Activated B cell treated with CpG ODN at 0.5 μM for 24 hours (primary cell): ENCODE data around the gene NOL9. TPM values are rescaled to one million over a fixed set of nuclear protein-coding genes. Genes with fewer than 3 reads are reported as not detected.

Experiments used
- ATAC-seq: fragments of 200-7000 bp; cut with Tn5 transposase; one replicate; pipeline ENCODE4 v1.10.0; 2021; ENCODE audit warnings: low read depth, mild to moderate bottlenecking, moderate library complexity
- CTCF ChIA-PET: fragments of 350-600 bp; sonication (Branson Sonifier 250); formaldehyde crosslinking; loops from one replicate; lab custom pipeline; 2021; ENCODE audit warnings: antibody characterized with exemption; lab: Charles Lee
- POLR2A ChIA-PET: fragments of 350-600 bp; sonication (Branson Sonifier 250); formaldehyde crosslinking; loops from one replicate; lab custom pipeline; 2021; ENCODE audit warnings: antibody characterized with exemption; lab: Charles Lee
- DNase-seq: peaks from one replicate; pipeline ENCODE4 v3.0.0; 2022
- H3K27ac Mint-ChIP-seq: one replicate; pipeline ENCODE4 v1.8.0; 2020; ENCODE audit warnings: mixed read lengths
- H3K27me3 Mint-ChIP-seq: one replicate; pipeline ENCODE4 v1.8.0; 2021; ENCODE audit warnings: mixed read lengths
- H3K36me3 Mint-ChIP-seq: one replicate; pipeline ENCODE4 v1.8.0; 2021; ENCODE audit warnings: low read depth, mixed read lengths
- H3K4me1 Mint-ChIP-seq: one replicate; pipeline ENCODE4 v1.8.0; 2021; ENCODE audit warnings: mixed read lengths
- H3K4me3 Mint-ChIP-seq: one replicate; pipeline ENCODE4 v1.8.0; 2020; ENCODE audit warnings: mild to moderate bottlenecking, mixed read lengths
- H3K9me3 Mint-ChIP-seq: one replicate; pipeline ENCODE4 v1.8.0; 2020; ENCODE audit warnings: mixed read lengths
- intact Hi-C: fragments of 100-400 bp; cut with micrococcal nuclease; formaldehyde crosslinking; loops from one replicate; pipeline ENCODE4 v1.15.1; 2024
- total RNA-seq: library from RNA; stranded (reverse); gene quantifications from 2 replicates; pipeline ENCODE4 v1.2.3, GENCODE V29; 2022
- TF ChIP-seq, protein P1 (sequence below): fragments of 200-600 bp; IDR thresholded peaks from one replicate; pipeline ENCODE4 v1.8.0; 2022; ENCODE audit warnings: antibody characterized with exemption, mild to moderate bottlenecking

Gene NOL9
- total RNA-seq, 1 donor from 2014 or later, result 58.6 TPM

DNA sequence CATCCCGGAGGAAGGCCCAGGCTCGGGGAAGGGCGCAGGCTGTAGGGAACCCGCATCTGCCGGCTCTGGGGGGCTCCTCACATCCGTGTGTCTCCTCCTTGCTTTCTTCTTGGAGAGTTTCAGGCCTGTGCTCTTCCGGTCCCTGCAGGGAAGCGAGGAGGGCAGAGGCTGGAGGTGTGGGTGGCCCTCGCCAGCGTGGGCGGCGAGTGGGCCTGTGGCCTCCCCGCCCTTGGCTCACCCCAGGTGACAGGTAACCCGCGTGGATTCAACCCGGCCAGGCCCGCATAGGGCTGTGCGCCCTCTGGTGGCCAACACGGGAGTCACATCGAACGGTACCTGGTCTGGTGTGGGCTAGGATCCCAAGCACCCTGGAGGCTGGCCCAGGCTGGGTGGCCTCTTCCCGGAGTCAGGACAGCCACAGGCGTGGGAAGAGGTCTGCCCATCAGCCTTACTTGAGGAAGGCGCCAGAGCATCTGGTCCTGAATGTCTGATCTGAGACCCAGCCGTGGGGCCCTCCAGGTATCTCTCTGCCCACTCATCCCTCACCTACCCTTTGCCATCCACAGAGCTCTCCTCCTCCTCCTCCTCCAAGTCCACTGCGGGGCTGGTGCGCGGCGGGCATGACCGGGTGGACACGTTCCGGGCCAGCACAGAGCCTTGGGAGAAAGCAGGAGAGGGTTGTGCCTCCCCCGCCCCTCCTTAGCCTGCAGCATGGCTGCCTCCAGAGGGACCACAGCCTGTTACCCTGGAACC, 78.8 kb downstream of the NOL9 start:
- TF ChIP-seq, protein P1, sequence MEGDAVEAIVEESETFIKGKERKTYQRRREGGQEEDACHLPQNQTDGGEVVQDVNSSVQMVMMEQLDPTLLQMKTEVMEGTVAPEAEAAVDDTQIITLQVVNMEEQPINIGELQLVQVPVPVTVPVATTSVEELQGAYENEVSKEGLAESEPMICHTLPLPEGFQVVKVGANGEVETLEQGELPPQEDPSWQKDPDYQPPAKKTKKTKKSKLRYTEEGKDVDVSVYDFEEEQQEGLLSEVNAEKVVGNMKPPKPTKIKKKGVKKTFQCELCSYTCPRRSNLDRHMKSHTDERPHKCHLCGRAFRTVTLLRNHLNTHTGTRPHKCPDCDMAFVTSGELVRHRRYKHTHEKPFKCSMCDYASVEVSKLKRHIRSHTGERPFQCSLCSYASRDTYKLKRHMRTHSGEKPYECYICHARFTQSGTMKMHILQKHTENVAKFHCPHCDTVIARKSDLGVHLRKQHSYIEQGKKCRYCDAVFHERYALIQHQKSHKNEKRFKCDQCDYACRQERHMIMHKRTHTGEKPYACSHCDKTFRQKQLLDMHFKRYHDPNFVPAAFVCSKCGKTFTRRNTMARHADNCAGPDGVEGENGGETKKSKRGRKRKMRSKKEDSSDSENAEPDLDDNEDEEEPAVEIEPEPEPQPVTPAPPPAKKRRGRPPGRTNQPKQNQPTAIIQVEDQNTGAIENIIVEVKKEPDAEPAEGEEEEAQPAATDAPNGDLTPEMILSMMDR, result peak; percentile 63
- no peaks in the 10 kb centered on the region for H3K9me3 Mint-ChIP-seq
- intact Hi-C loops, result loop anchor here (1.0 to 2.0 kb wide), 2 partner anchors 127 to 229 kb away; no protein-coding TSS in a partner anchor
- peaks cover 1% of the 10 kb centered on the region for H3K27me3 Mint-ChIP-seq
- ChIA-PET CTCF (interaction anchor here (1.0 to 1.9 kb wide), 2 partner anchors 12 to 171 kb away, joined by 3 to 5 read pairs; no protein-coding TSS in a partner anchor), POLR2A (no interaction called here)
- H3K4me1 Mint-ChIP-seq, result no peaks in the 10 kb centered on the region
- peak; percentile 94 for ATAC-seq
- peak; percentile 70 for DNase-seq
- no peak overlapping the region for H3K27ac Mint-ChIP-seq
- no peak overlapping the region for H3K4me3 Mint-ChIP-seq
- H3K36me3 Mint-ChIP-seq, result no peaks in the 10 kb centered on the region

DNA sequence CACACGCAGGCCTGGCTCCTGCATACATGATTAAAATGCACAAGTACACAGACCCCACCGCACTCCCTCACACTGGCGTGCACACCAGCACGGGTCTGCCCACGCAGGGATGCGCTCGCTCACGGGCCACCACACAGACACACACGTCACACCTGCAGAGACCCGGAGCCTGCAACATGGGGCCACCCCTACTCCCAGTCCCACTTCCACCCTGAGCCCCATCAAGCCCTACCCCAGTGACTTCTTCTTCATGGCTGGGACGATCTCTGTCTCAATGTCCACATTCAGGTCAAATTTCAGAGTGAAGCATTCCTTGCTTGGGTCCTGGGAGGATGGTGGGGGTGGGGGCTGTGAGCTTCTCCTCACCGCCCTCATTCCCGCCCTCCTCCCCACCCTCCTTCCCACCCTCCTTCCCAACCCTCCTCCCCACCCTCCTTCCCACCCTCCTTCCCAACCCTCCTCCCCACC, 79.5 kb downstream of the NOL9 start:
- H3K27me3 Mint-ChIP-seq, result peaks cover 1% of the 10 kb centered on the region
- CTCF ChIA-PET, result no interaction called here

DNA sequence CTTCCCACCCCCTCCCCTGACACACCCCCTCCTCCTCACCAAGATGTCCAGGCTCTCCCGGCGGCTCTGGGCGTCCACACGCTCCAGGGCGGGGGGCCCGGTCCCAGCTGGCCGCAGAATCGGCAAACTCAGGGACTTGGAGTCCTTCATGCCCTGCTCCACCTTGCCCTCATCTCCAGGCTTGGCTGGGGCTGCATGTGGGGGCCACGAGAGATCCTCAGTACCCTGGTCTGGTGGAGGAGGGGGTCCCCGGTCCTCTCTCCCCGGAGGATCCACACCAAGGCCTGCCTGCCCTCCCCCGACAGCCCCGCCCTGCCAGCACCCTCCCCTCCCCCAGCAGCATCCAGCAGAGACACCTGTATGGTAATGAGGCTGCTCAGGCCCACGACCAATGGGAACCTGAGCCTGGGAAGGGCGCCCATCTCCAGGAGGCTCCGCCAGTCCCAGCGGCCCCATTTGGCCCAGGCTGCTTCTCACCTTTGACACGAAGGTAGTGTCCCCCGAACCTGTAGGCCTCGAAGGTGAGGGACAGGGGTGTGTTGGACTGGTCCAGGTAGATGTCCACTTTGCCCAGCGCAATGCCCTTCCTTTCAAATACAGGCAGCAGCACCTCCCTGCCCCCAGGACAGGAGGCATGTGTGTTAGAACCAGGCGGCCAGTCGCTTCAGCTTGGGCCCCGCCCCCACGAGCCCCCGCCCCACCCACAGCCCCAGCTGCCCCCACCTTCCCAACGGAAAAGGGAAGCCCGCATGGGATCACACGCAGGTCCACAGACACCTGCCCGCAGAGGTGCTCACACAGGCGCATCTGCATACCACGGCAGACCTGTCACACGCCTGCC, 80.1 kb downstream of the NOL9 start:
- intact Hi-C loops, result loop anchor here (2.0 kb wide), 1 partner anchor 125 kb away; no protein-coding TSS in a partner anchor
- H3K36me3 Mint-ChIP-seq, result no peaks in the 10 kb centered on the region
- peaks cover 1% of the 10 kb centered on the region for H3K27me3 Mint-ChIP-seq
- TF ChIP-seq, protein P1, result no peak
- ChIA-PET POLR2A (no interaction called here), CTCF (no interaction called here)
- DNase-seq (no peak), ATAC-seq (no peak)
- no peaks in the 10 kb centered on the region for H3K4me1 Mint-ChIP-seq
- no peaks in the 10 kb centered on the region for H3K9me3 Mint-ChIP-seq
- H3K27ac Mint-ChIP-seq, result no peak overlapping the region
- no peak overlapping the region for H3K4me3 Mint-ChIP-seq

More for the DNA sequence above, 79.5 kb downstream of the NOL9 start:
- DNase-seq (no peak), ATAC-seq (no peak)
- Mint-ChIP-seq H3K9me3 (no peaks in the 10 kb centered on the region), H3K36me3 (no peaks in the 10 kb centered on the region), H3K4me1 (no peaks in the 10 kb centered on the region), H3K4me3 (no peak overlapping the region), H3K27ac (no peak overlapping the region)
- intact Hi-C loops, result loop anchor here (1.0 to 2.0 kb wide), 2 partner anchors 126 to 229 kb away; no protein-coding TSS in a partner anchor
- TF ChIP-seq, protein P1, result no peak
- POLR2A ChIA-PET, result no interaction called here

DNA sequence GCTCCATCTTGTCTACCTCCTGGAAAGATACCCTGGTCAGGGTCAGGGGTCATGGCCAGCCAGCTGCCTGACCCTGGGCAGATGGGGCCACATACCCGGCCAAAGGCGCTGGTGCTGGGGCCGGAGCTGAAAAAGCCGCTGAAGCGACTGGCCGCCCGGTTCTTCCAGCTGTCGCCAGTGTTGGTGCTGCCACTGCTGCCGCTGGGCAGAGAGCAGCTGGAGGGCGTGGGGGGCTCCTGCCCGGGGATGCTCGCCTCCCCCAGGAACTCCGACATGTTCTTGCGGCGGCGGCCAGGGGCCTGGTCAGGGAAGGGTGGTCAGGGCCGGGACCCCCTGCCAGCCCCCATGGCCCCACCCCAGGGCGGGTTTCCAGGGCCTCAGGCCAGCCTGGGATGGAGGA, 81.2 kb downstream of the NOL9 start:
- peaks cover 2% of the 10 kb centered on the region for H3K27me3 Mint-ChIP-seq
- H3K9me3 Mint-ChIP-seq, result no peaks in the 10 kb centered on the region
- H3K4me1 Mint-ChIP-seq, result no peaks in the 10 kb centered on the region
- no peak for DNase-seq
- no peak overlapping the region for H3K27ac Mint-ChIP-seq
- no peak overlapping the region for H3K4me3 Mint-ChIP-seq
- intact Hi-C loops, result no loop called here
- ChIA-PET POLR2A (no interaction called here), CTCF (interaction anchor here (0.8 to 1.1 kb wide), 2 partner anchors 113 to 226 kb away, joined by 3 to 4 read pairs; no protein-coding TSS in a partner anchor)
- TF ChIP-seq, protein P1, result no peak
- no peak for ATAC-seq
- H3K36me3 Mint-ChIP-seq, result no peaks in the 10 kb centered on the region

DNA sequence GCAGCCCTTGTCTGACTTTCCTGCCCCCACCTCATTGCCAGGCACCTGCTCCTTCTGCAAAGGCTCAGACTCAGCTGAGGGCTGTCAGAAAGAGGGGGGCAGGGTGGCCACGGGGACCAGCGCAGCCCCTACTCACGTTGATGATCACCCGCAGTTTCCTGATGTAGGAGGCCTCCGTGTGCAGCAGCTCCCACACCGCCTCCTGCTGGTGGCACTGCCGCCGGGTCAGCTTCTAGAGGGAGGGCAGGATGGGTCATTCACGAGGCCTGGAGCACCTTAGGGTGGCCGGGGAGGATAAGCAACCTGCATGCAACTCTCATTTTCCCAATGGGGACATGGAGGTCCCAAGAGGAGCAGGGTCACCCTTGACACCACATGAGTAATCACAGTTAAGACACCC, 81.9 kb downstream of the NOL9 start:
- no peaks in the 10 kb centered on the region for H3K4me1 Mint-ChIP-seq

More for the DNA sequence above, 81.9 kb downstream of the NOL9 start:
- no peak for DNase-seq
- TF ChIP-seq, protein P1, result no peak
- no peak for ATAC-seq
- CTCF ChIA-PET, result interaction anchor here (1.1 kb wide), 1 partner anchor 112 kb away, joined by 3 read pairs; no protein-coding TSS in a partner anchor
- H3K4me3 Mint-ChIP-seq, result no peak overlapping the region
- H3K36me3 Mint-ChIP-seq, result no peaks in the 10 kb centered on the region
- H3K9me3 Mint-ChIP-seq, result no peaks in the 10 kb centered on the region
- POLR2A ChIA-PET, result no interaction called here
- no peak overlapping the region for H3K27ac Mint-ChIP-seq
- peaks cover 4% of the 10 kb centered on the region for H3K27me3 Mint-ChIP-seq
- intact Hi-C loops, result no loop called here
